Activated CD4-positive, alpha-beta T cell treated with anti-CD3 and anti-CD28 coated beads, Interleukin-2, amount 10 ng/mL, durations not matched to agents 24 days and 14 days (primary cell): Measurements from ENCODE around the gene NRF1. TPM values are rescaled to one million over a fixed set of nuclear protein-coding genes. Genes with fewer than 3 reads are reported as not detected.
"Not testable (repeated sequence)": the region's sequence is repeated elsewhere in the genome, so short reads cannot be mapped to it uniquely, and the experiment has no call there.

Experiments used
- DNase-seq: peaks from one replicate; pipeline ENCODE4 v3.0.0; 2022
- H3K27ac Mint-ChIP-seq: one replicate; pipeline ENCODE4 v1.8.0; 2022; ENCODE audit warnings: mild to moderate bottlenecking, mixed read lengths
- H3K27me3 Mint-ChIP-seq: one replicate; pipeline ENCODE4 v1.8.0; 2022; ENCODE audit warnings: mixed read lengths
- H3K36me3 Mint-ChIP-seq: one replicate; pipeline ENCODE4 v1.8.0; 2022; ENCODE audit warnings: low read depth, mild to moderate bottlenecking, mixed read lengths
- H3K4me1 Mint-ChIP-seq: one replicate; pipeline ENCODE4 v1.8.0; 2021; ENCODE audit warnings: mixed read lengths
- H3K4me3 Mint-ChIP-seq: one replicate; pipeline ENCODE4 v1.8.0; 2022; ENCODE audit warnings: mild to moderate bottlenecking, moderate library complexity, mixed read lengths
- H3K9me3 Mint-ChIP-seq: one replicate; pipeline ENCODE4 v1.8.0; 2021; ENCODE audit warnings: mixed read lengths
- intact Hi-C: fragments of 100-400 bp; cut with micrococcal nuclease; formaldehyde crosslinking; loops from one replicate; pipeline ENCODE4 v1.15.1; 2023
- total RNA-seq: library from RNA; stranded (reverse); gene quantifications from 2 replicates; pipeline ENCODE4 v1.2.3, GENCODE V29; 2022

Gene NRF1
- total RNA-seq, 1 donor from 2014 or later: 22.3 TPM

GRCh38 chr7:129643550-129644170 is 32.1 kb downstream of the NRF1 start:
- H3K9me3 Mint-ChIP-seq: no peaks in the 10 kb centered on the region
- H3K4me1 Mint-ChIP-seq: peaks cover 6% of the 10 kb centered on the region
- DNase-seq: no peak
- H3K27ac Mint-ChIP-seq: no peak overlapping the region
- no peak overlapping the region for H3K4me3 Mint-ChIP-seq
- H3K36me3 Mint-ChIP-seq: peaks cover 5% of the 10 kb centered on the region
- intact Hi-C loops: no loop called here
- H3K27me3 Mint-ChIP-seq: no peaks in the 10 kb centered on the region

GRCh38 chr7:129644634-129645230 is 33.2 kb downstream of the NRF1 start:
- Mint-ChIP-seq H3K36me3 (peaks cover 6% of the 10 kb centered on the region), H3K4me1 (peaks cover 11% of the 10 kb centered on the region), H3K27ac (no peak overlapping the region), H3K4me3 (no peak overlapping the region), H3K9me3 (no peaks in the 10 kb centered on the region), H3K27me3 (no peaks in the 10 kb centered on the region)
- DNase-seq: no peak
- intact Hi-C loops: no loop called here

GRCh38 chr7:129646369-129647021 is 35.0 kb downstream of the NRF1 start:
- no peaks in the 10 kb centered on the region for H3K27me3 Mint-ChIP-seq

GRCh38 chr7:129649128-129649690 is 37.7 kb downstream of the NRF1 start:
- Mint-ChIP-seq H3K27ac (peak overlapping the region; percentile 52), H3K4me3 (no peak overlapping the region)
- intact Hi-C loops: no loop called here

More at GRCh38 chr7:129646369-129647021, 35.0 kb downstream of the NRF1 start:
- no peak for DNase-seq
- Mint-ChIP-seq H3K4me3 (no peak overlapping the region), H3K27ac (no peak overlapping the region), H3K4me1 (peaks cover 16% of the 10 kb centered on the region), H3K36me3 (peaks cover 12% of the 10 kb centered on the region), H3K9me3 (no peaks in the 10 kb centered on the region)
- intact Hi-C loops: no loop called here

GRCh38 chr7:129650056-129650758 is 38.7 kb downstream of the NRF1 start:
- no peak overlapping the region for H3K4me3 Mint-ChIP-seq
- peaks cover 25% of the 10 kb centered on the region for H3K36me3 Mint-ChIP-seq
- no peaks in the 10 kb centered on the region for H3K9me3 Mint-ChIP-seq
- H3K27me3 Mint-ChIP-seq: no peaks in the 10 kb centered on the region
- peak overlapping the region; percentile 42 for H3K27ac Mint-ChIP-seq
- intact Hi-C loops: loop anchor here (5.0 kb wide), 1 partner anchor 33 kb away; no protein-coding TSS in a partner anchor
- peaks cover 23% of the 10 kb centered on the region for H3K4me1 Mint-ChIP-seq
- DNase-seq: no peak

More at GRCh38 chr7:129649128-129649690, 37.7 kb downstream of the NRF1 start:
- Mint-ChIP-seq H3K4me1 (peaks cover 22% of the 10 kb centered on the region), H3K36me3 (peaks cover 24% of the 10 kb centered on the region), H3K9me3 (no peaks in the 10 kb centered on the region), H3K27me3 (no peaks in the 10 kb centered on the region)
- no peak for DNase-seq

GRCh38 chr7:129652914-129653313 is 41.4 kb downstream of the NRF1 start:
- no peaks in the 10 kb centered on the region for H3K27me3 Mint-ChIP-seq
- H3K9me3 Mint-ChIP-seq: no peaks in the 10 kb centered on the region
- H3K36me3 Mint-ChIP-seq: peaks cover 31% of the 10 kb centered on the region
- intact Hi-C loops: loop anchor here (5.0 kb wide), 1 partner anchor 36 kb away; no protein-coding TSS in a partner anchor
- DNase-seq: no peak
- peaks cover 22% of the 10 kb centered on the region for H3K4me1 Mint-ChIP-seq
- H3K27ac Mint-ChIP-seq: no peak overlapping the region
- H3K4me3 Mint-ChIP-seq: no peak overlapping the region

GRCh38 chr7:129655811-129656210 is 44.3 kb downstream of the NRF1 start:
- no peak for DNase-seq
- no peak overlapping the region for H3K4me3 Mint-ChIP-seq
- H3K9me3 Mint-ChIP-seq: peaks cover 7% of the 10 kb centered on the region
- H3K36me3 Mint-ChIP-seq: peaks cover 54% of the 10 kb centered on the region
- peaks cover 8% of the 10 kb centered on the region for H3K4me1 Mint-ChIP-seq
- no peaks in the 10 kb centered on the region for H3K27me3 Mint-ChIP-seq
- intact Hi-C loops: no loop called here
- no peak overlapping the region for H3K27ac Mint-ChIP-seq

GRCh38 chr7:129657363-129657762 is 45.8 kb downstream of the NRF1 start:
- no peak for DNase-seq
- H3K36me3 Mint-ChIP-seq: peaks cover 62% of the 10 kb centered on the region
- intact Hi-C loops: no loop called here
- peaks cover 14% of the 10 kb centered on the region for H3K9me3 Mint-ChIP-seq
- no peaks in the 10 kb centered on the region for H3K27me3 Mint-ChIP-seq
- H3K4me3 Mint-ChIP-seq: no peak overlapping the region
- no peak overlapping the region for H3K27ac Mint-ChIP-seq
- H3K4me1 Mint-ChIP-seq: peaks cover 9% of the 10 kb centered on the region

GRCh38 chr7:129659907-129660306 is 48.4 kb downstream of the NRF1 start:
- DNase-seq, intact Hi-C loops, H3K27ac Mint-ChIP-seq, H3K4me1 Mint-ChIP-seq, H3K4me3 Mint-ChIP-seq, H3K27me3 Mint-ChIP-seq: not testable (repeated sequence)
- peaks cover 64% of the 10 kb centered on the region for H3K36me3 Mint-ChIP-seq
- peaks cover 14% of the 10 kb centered on the region for H3K9me3 Mint-ChIP-seq

- Mint-ChIP-seq H3K36me3 (peaks cover 62% of the 10 kb centered on the region), H3K27ac (no peak overlapping the region), H3K27me3 (no peaks in the 10 kb centered on the region), H3K4me3 (no peak overlapping the region), H3K9me3 (peaks cover 14% of the 10 kb centered on the region), H3K4me1 (peaks cover 4% of the 10 kb centered on the region)
- intact Hi-C loops: no loop called here
- no peak for DNase-seq
These were observed 50.2 kb downstream of the NRF1 start for GRCh38 chr7:129661645-129662182.

- Mint-ChIP-seq H3K9me3 (peaks cover 14% of the 10 kb centered on the region), H3K36me3 (peaks cover 53% of the 10 kb centered on the region)
- H3K4me1 Mint-ChIP-seq, DNase-seq, H3K27ac Mint-ChIP-seq, H3K27me3 Mint-ChIP-seq, intact Hi-C loops, H3K4me3 Mint-ChIP-seq: not testable (repeated sequence)
These were observed 51.7 kb downstream of the NRF1 start for GRCh38 chr7:129663240-129663639.

GRCh38 chr7:129664029-129665012 is 52.8 kb downstream of the NRF1 start:
- no peak for DNase-seq
- Mint-ChIP-seq H3K4me1 (peaks cover 4% of the 10 kb centered on the region), H3K27me3 (no peaks in the 10 kb centered on the region), H3K36me3 (peaks cover 43% of the 10 kb centered on the region), H3K27ac (no peak overlapping the region), H3K9me3 (peaks cover 13% of the 10 kb centered on the region), H3K4me3 (no peak overlapping the region)
- intact Hi-C loops: loop anchor here (1.0 kb wide), 2 partner anchors 161 to 346 kb away; no protein-coding TSS in a partner anchor
